Karpas-422 (cell line): ENCODE data around the gene ANKRD44. TPM values are rescaled to one million over a fixed set of nuclear protein-coding genes. Genes with fewer than 3 reads are reported as not detected.
A peak's percentile ranks its signal among the peaks of the same experiment; 100 is the strongest.

Experiments
- DNase-seq: peaks from one replicate; pipeline ENCODE4 v3.0.0-alpha.2; 2015
- H2AFZ ChIP-seq: fragments of 200-600 bp; sonication (generic); 2 replicates; pipeline ENCODE4 v1.6.1; 2014; ENCODE audit warnings: antibody characterized with exemption, low read length, mixed read lengths
- H3K27ac ChIP-seq: fragments of 200-600 bp; sonication (generic); 2 replicates; pipeline ENCODE4 v1.5.1; 2014; ENCODE audit warnings: mild to moderate bottlenecking, low read length, moderate library complexity
- H3K27me3 ChIP-seq: fragments of 200-600 bp; sonication (generic); 2 replicates; pipeline ENCODE4 v1.6.1; 2014; ENCODE audit warnings: low read length, mixed read lengths
- H3K36me3 ChIP-seq: fragments of 200-600 bp; sonication (generic); 2 replicates; pipeline ENCODE4 v1.6.1; 2014; ENCODE audit warnings: low read length, mixed read lengths; ENCODE audit not compliant: insufficient read depth
- H3K4me1 ChIP-seq: fragments of 200-600 bp; sonication (generic); 2 replicates; pipeline ENCODE4 v1.6.1; 2014; ENCODE audit warnings: mild to moderate bottlenecking, low read length, mixed read lengths
- H3K4me2 ChIP-seq: fragments of 200-600 bp; sonication (generic); 2 replicates; pipeline ENCODE4 v1.6.1; 2014; ENCODE audit warnings: low read length, low read depth, mild to moderate bottlenecking; ENCODE audit not compliant: poor library complexity, severe bottlenecking
- H3K4me3 ChIP-seq: fragments of 200-600 bp; sonication (generic); 2 replicates; pipeline ENCODE4 v1.5.1; 2014; ENCODE audit warnings: mild to moderate bottlenecking, antibody characterized with exemption, low read length, mixed read lengths
- H3K79me2 ChIP-seq: fragments of 200-600 bp; sonication (generic); 2 replicates; pipeline ENCODE4 v1.6.1; 2014; ENCODE audit warnings: mild to moderate bottlenecking, low read length, mixed read lengths
- H3K9ac ChIP-seq: fragments of 200-600 bp; sonication (generic); 2 replicates; pipeline ENCODE4 v1.6.0; 2014; ENCODE audit warnings: low read length
- H3K9me2 ChIP-seq: fragments of 200-600 bp; sonication (generic), shearing (Covaris generic); replicated peaks from 2 replicates; pipeline ENCODE4 v1.6.0; 2014; ENCODE audit warnings: mild to moderate bottlenecking, low read length, moderate library complexity; ENCODE audit not compliant: insufficient read depth
- H3K9me3 ChIP-seq: fragments of 300-700, 200-600 bp; sonication (generic); 2 replicates; pipeline ENCODE4 v1.6.1; 2014; ENCODE audit warnings: low read length, mixed read lengths
- H4K20me1 ChIP-seq: fragments of 200-600 bp; sonication (generic); 2 replicates; pipeline ENCODE4 v1.6.1; 2014; ENCODE audit warnings: mild to moderate bottlenecking, antibody characterized with exemption, low read length, low read depth; ENCODE audit not compliant: insufficient read depth
- total RNA-seq: library from RNA; depleted of rRNA; stranded (reverse); fragments of >200 nt; shearing (Covaris generic); gene quantifications from 2 replicates; pipeline ENCODE4 v1.2.3, GENCODE V29; 2014; ENCODE audit warnings: low replicate concordance

The ANKRD44 gene
- total RNA-seq, 1 experiment from 2014 or later, result 120 TPM

DNA sequence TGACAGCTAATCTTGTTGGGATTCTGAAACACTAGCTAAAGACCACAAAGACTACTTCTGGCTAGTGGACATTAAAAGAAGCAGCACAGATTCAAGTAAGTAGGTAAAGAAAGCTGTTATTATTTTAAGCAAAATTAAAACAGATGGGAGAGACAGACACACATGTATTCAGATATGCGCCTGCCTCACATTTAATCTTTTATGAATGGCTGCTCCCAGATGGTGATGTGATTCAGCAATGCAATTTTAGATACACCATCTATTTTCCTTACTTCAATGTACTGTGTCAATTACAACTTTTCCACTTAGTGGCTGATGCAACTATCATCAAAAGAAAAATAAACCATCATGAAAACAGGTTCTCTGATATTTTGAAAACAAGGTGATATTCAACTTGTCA is 251.1 kb downstream of the ANKRD44 start:
- peaks cover 19% of the 10 kb centered on the region for H3K9me3 ChIP-seq
- no peaks in the 10 kb centered on the region for H3K27me3 ChIP-seq
- H3K9me2 ChIP-seq, result no peaks in the 10 kb centered on the region

GRCh38 chr2:197058777-197059300 is 251.7 kb downstream of the ANKRD44 start:
- H3K9ac ChIP-seq, result no peak overlapping the region
- H4K20me1 ChIP-seq, result no peaks in the 10 kb centered on the region
- no peak overlapping the region for H3K4me3 ChIP-seq
- no peak overlapping the region for H3K4me2 ChIP-seq
- no peak overlapping the region for H3K27ac ChIP-seq
- no peaks in the 10 kb centered on the region for H3K79me2 ChIP-seq
- H3K4me1 ChIP-seq, result no peaks in the 10 kb centered on the region
- H3K9me3 ChIP-seq, result peaks cover 19% of the 10 kb centered on the region
- peaks cover 61% of the 10 kb centered on the region for H3K36me3 ChIP-seq
- no peak overlapping the region for H2AFZ ChIP-seq
- DNase-seq, result no peak
- H3K27me3 ChIP-seq, result no peaks in the 10 kb centered on the region
- no peaks in the 10 kb centered on the region for H3K9me2 ChIP-seq

More for the DNA sequence above, 251.1 kb downstream of the ANKRD44 start:
- Histone ChIP-seq H3K36me3 (peaks cover 60% of the 10 kb centered on the region), H3K9ac (no peak overlapping the region), H3K4me3 (no peak overlapping the region), H3K4me2 (no peak overlapping the region), H3K27ac (no peak overlapping the region), H4K20me1 (no peaks in the 10 kb centered on the region), H2AFZ (no peak overlapping the region), H3K79me2 (no peaks in the 10 kb centered on the region), H3K4me1 (no peaks in the 10 kb centered on the region)
- DNase-seq, result no peak

DNA sequence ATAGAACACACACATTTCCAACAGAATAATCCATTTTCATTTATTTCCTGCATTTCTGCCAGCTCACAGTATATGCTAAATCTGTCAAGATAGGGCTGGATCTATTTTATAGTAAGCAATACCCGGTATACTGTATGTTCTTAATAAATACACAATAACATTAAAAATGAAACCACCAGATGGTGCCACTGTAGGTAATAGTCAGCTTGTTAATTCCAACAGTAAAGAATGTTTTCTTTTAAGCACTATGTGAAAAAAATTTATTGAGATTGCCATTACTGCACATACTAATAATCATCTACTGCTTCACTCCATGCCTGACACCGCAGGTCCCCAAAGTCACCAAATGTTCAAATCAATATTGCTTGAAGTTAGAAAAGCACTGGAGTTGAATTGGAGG is 252.6 kb downstream of the ANKRD44 start:
- Histone ChIP-seq H2AFZ (no peak overlapping the region), H3K4me1 (no peaks in the 10 kb centered on the region), H3K36me3 (peaks cover 61% of the 10 kb centered on the region), H3K9ac (no peak overlapping the region), H3K9me2 (no peaks in the 10 kb centered on the region), H3K9me3 (peaks cover 19% of the 10 kb centered on the region), H3K27me3 (no peaks in the 10 kb centered on the region), H3K79me2 (no peaks in the 10 kb centered on the region), H3K4me2 (no peak overlapping the region), H4K20me1 (no peaks in the 10 kb centered on the region), H3K27ac (no peak overlapping the region), H3K4me3 (no peak overlapping the region)
- DNase-seq, result no peak

DNA sequence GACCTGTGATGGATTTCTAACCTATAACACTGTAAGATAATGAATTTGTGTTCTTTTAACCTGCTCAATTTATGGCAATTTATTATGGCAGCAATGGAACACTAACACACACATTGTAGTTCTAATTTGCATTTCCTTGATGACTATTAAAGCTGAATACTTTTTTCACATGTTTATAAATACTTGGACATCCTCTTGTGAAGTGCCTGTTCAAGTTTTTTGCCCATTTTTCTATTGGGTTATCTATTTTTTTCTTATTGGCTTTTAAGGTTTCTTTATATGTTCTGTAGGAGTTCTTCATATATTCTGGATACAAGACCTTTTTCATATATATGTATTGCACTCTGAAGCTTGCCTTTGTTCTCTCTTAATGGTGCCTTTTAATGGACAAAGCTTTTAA is 255.5 kb downstream of the ANKRD44 start:
- Histone ChIP-seq H3K79me2 (no peaks in the 10 kb centered on the region), H3K9me2 (no peaks in the 10 kb centered on the region), H4K20me1 (no peaks in the 10 kb centered on the region), H3K9ac (no peak overlapping the region), H2AFZ (no peak overlapping the region), H3K36me3 (peaks cover 45% of the 10 kb centered on the region), H3K27ac (no peak overlapping the region), H3K9me3 (peaks cover 19% of the 10 kb centered on the region), H3K4me3 (no peak overlapping the region), H3K4me1 (no peaks in the 10 kb centered on the region), H3K4me2 (no peak overlapping the region), H3K27me3 (no peaks in the 10 kb centered on the region)
- DNase-seq, result no peak

DNA sequence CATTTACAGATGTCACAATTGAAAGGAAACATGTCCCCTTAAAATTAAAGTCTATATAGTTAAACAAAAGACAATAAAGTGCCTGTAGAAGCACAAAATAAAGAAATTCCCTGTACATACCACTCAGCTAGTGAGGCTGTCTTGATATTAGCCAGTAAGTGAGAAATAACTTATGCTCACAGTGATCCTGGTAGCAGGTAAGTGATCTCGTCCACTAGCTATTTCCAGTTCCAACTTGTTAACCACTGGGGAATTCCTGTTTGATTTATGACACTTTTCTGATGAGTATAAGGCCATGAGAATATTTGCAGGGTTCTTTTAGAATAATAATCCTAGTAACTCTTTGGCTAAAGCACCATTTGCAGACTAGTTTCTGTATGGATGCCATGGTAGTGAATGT is 256.1 kb downstream of the ANKRD44 start:
- peaks cover 19% of the 10 kb centered on the region for H3K9me3 ChIP-seq
- peaks cover 45% of the 10 kb centered on the region for H3K36me3 ChIP-seq
- no peak overlapping the region for H3K4me3 ChIP-seq
- H3K9me2 ChIP-seq, result no peaks in the 10 kb centered on the region
- DNase-seq, result no peak
- H4K20me1 ChIP-seq, result no peaks in the 10 kb centered on the region
- no peaks in the 10 kb centered on the region for H3K4me1 ChIP-seq
- no peak overlapping the region for H3K9ac ChIP-seq
- H3K79me2 ChIP-seq, result no peaks in the 10 kb centered on the region
- H3K4me2 ChIP-seq, result no peak overlapping the region
- H3K27ac ChIP-seq, result no peak overlapping the region
- no peak overlapping the region for H2AFZ ChIP-seq
- H3K27me3 ChIP-seq, result no peaks in the 10 kb centered on the region

DNA sequence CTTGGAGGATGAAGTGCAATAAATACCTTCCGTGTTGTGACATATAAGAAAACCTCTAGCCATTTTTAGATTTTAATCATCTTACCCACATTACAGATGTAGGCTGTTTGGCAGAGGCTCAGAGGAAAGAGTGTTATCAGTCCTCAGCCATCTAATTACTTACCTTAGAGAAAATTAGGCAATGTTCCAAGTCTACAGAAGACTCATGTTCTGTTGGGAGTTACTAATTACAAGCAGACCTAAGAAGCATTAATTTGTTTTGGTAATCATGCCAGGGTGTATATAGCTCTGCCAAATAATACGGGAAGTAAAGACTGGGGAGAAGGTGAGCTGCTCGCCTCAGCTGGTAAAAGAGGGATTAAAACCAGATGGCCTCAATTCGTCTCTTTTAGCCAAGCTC is 258.2 kb downstream of the ANKRD44 start:
- H3K36me3 ChIP-seq, result peaks cover 30% of the 10 kb centered on the region

DNA sequence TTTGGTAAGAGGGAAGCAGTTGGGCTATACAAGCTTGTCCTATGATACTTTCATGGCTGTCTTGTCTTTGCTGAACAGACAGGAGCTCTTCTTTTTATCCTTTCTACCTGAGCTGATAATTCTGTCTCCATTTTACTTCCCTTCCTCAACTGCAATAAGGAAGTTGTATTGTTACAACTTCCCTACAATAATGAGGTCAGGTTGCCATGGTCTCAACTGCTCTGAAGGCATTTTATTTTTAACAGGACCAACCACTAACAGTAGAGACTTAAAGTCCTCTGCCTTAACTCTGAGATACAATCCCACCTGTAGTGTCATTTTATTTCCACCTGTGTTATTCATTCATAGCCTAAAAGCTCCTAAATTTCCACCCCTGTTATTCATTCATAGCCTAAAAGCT is 265.5 kb downstream of the ANKRD44 start:
- Histone ChIP-seq H3K4me1 (peaks cover 16% of the 10 kb centered on the region), H2AFZ (no peak overlapping the region), H3K79me2 (no peaks in the 10 kb centered on the region), H3K9me2 (no peaks in the 10 kb centered on the region), H3K9ac (no peak overlapping the region), H3K27me3 (no peaks in the 10 kb centered on the region), H3K9me3 (no peaks in the 10 kb centered on the region), H3K4me2 (no peak overlapping the region), H3K36me3 (0 out of 2 replicates have a peak, but pooled peaks cover 2% of the 10 kb centered on the region), H3K4me3 (no peak overlapping the region), H3K27ac (peak overlapping the region; percentile 44; the same call in 1 of the 2 replicates), H4K20me1 (no peaks in the 10 kb centered on the region)
- DNase-seq, result no peak

More for the DNA sequence above, 258.2 kb downstream of the ANKRD44 start:
- H3K4me1 ChIP-seq, result no peaks in the 10 kb centered on the region
- H4K20me1 ChIP-seq, result no peaks in the 10 kb centered on the region
- H3K4me2 ChIP-seq, result no peak overlapping the region
- no peak overlapping the region for H3K9ac ChIP-seq
- DNase-seq, result no peak
- H3K27ac ChIP-seq, result no peak overlapping the region
- no peaks in the 10 kb centered on the region for H3K9me2 ChIP-seq
- H2AFZ ChIP-seq, result no peak overlapping the region
- peaks cover 19% of the 10 kb centered on the region for H3K9me3 ChIP-seq
- H3K4me3 ChIP-seq, result no peak overlapping the region
- H3K79me2 ChIP-seq, result no peaks in the 10 kb centered on the region
- no peaks in the 10 kb centered on the region for H3K27me3 ChIP-seq

GRCh38 chr2:197042739-197043196 is 267.8 kb downstream of the ANKRD44 start:
- H3K4me1 ChIP-seq, result peaks cover 16% of the 10 kb centered on the region
- no peak overlapping the region for H3K27ac ChIP-seq
- no peak overlapping the region for H3K4me2 ChIP-seq

More at GRCh38 chr2:197042739-197043196, 267.8 kb downstream of the ANKRD44 start:
- Histone ChIP-seq H3K4me3 (no peak overlapping the region), H3K27me3 (no peaks in the 10 kb centered on the region), H3K9ac (no peak overlapping the region), H2AFZ (no peak overlapping the region), H3K9me3 (no peaks in the 10 kb centered on the region), H4K20me1 (no peaks in the 10 kb centered on the region), H3K79me2 (no peaks in the 10 kb centered on the region), H3K9me2 (no peaks in the 10 kb centered on the region), H3K36me3 (no peaks in the 10 kb centered on the region; the same call in 1 of the 2 replicates)
- no peak for DNase-seq
